Panc1 (cell line): ENCODE results near the gene NR1I3. TPM values are rescaled to one million over a fixed set of nuclear protein-coding genes. Genes with fewer than 3 reads are reported as not detected.

Experiments used
- ATAC-seq: fragments of 200-7000 bp; cut with Tn5 transposase; 2 replicates; pipeline ENCODE4 v1.9.1; 2020; ENCODE audit warnings: mild to moderate bottlenecking, moderate library complexity
- BruUV-seq: library from RNA; stranded (reverse); fragments of 400-500 nt; replicated peaks from 2 replicates; lab custom pipeline; 2021; lab: Mats Ljungman, UMichigan
- CTCF ChIA-PET: fragments of 300-600 bp; sonication (Branson Sonifier 250); formaldehyde crosslinking; loops from one replicate; lab custom pipeline; 2022; ENCODE audit warnings: antibody characterized with exemption; lab: Charles Lee
- POLR2A ChIA-PET: fragments of 300-600 bp; sonication (Branson Sonifier 250); formaldehyde crosslinking; loops from one replicate; lab custom pipeline; 2022; ENCODE audit warnings: antibody characterized with exemption; lab: Charles Lee
- DNase-seq: peaks from one replicate; pipeline ENCODE4 v3.0.0-alpha.2; 2010; ENCODE audit warnings: low read depth, low spot score
- H3K27ac ChIP-seq: 2 replicates; pipeline ENCODE4 v1.5.1; 2011; ENCODE audit warnings: mild to moderate bottlenecking, low read length, inconsistent platforms
- H3K27me3 ChIP-seq: fragments of 200-500 bp; sonication (Bioruptor generic); 2 replicates; pipeline ENCODE4 v1.6.0; 2014; ENCODE audit warnings: low read length, inconsistent platforms; ENCODE audit not compliant: control insufficient read depth, insufficient read depth
- H3K36me3 ChIP-seq: fragments of 200-500 bp; sonication (Bioruptor generic); 2 replicates; pipeline ENCODE4 v1.5.1; 2014; ENCODE audit warnings: inconsistent platforms, mild to moderate bottlenecking, low read length, moderate library complexity; ENCODE audit not compliant: control insufficient read depth, insufficient read depth
- H3K4me1 ChIP-seq: 2 replicates; pipeline ENCODE4 v1.5.1; 2011; ENCODE audit warnings: inconsistent platforms, mild to moderate bottlenecking, low read length, moderate library complexity; ENCODE audit not compliant: control insufficient read depth, insufficient read depth
- H3K4me3 ChIP-seq, 2 experiments: 2 replicates each; pipeline ENCODE4 v1.5.1; 2011 to 2012; ENCODE audit warnings: low read depth in 2 of 2, low read length in 2 of 2, mild to moderate bottlenecking in 2 of 2, inconsistent platforms in 1 of 2, moderate library complexity in 1 of 2
- H3K9me3 ChIP-seq: fragments of 200-500 bp; sonication (Bioruptor generic); 2 replicates; pipeline ENCODE4 v1.5.1; 2014; ENCODE audit warnings: low read depth, mild to moderate bottlenecking, inconsistent platforms, low read length, moderate library complexity; ENCODE audit not compliant: control insufficient read depth, insufficient read depth
- CTCF ChIP-seq: fragments of 450-650 bp; IDR thresholded peaks from 2 replicates; pipeline ENCODE4 v1.5.1; 2017; ENCODE audit warnings: mild to moderate bottlenecking
- POLR2AphosphoS5 ChIP-seq: IDR thresholded peaks from 2 replicates; pipeline ENCODE4 v1.6.1; 2012; ENCODE audit warnings: mild to moderate bottlenecking, low read depth, low read length, moderate library complexity
- REST ChIP-seq, 2 experiments: IDR thresholded peaks; 2 replicates each; pipeline ENCODE4 v1.6.1; 2011 to 2012; ENCODE audit warnings: low read depth in 2 of 2, control low read depth in 1 of 2, low read length in 1 of 2, mild to moderate bottlenecking in 1 of 2, moderate library complexity in 1 of 2; ENCODE audit not compliant: insufficient read depth in 1 of 2
- SIN3A ChIP-seq: IDR thresholded peaks from 2 replicates; pipeline ENCODE4 v1.6.1; 2012; ENCODE audit warnings: low read depth, mild to moderate bottlenecking, low read length, moderate library complexity, borderline replicate concordance; ENCODE audit not compliant: insufficient read depth
- TCF7L2 ChIP-seq: IDR thresholded peaks from 2 replicates; pipeline ENCODE4 v1.6.1; 2011; ENCODE audit warnings: mild to moderate bottlenecking, low read depth, low read length, inconsistent platforms
- in situ Hi-C: cut with HindIII; loops from 2 replicates; pipeline ENCODE4 v1.10.0; 2016; ENCODE audit warnings: low sequenced_read_pairs, low pct_unique_long_range_greater_than_20kb
- intact Hi-C: fragments of 100-400 bp; cut with micrococcal nuclease; formaldehyde crosslinking; loops from one replicate; pipeline ENCODE4 v1.10.0; 2022; ENCODE audit not compliant: unreplicated experiment
- total RNA-seq: library from RNA; stranded (reverse); gene quantifications from one replicate; pipeline ENCODE4 v1.2.1, GENCODE V29; 2021; ENCODE audit not compliant: unreplicated experiment

Gene NR1I3
- total RNA-seq, 1 experiment from 2014 or later = not detected

- TF ChIP-seq TCF7L2 (no peak), CTCF (no peak), REST (IDR thresholded peaks at IDR 0.05; ENCODE audit: insufficient read depth in 1 of 2, low read depth in 2 of 2, low read length in 1 of 2) (no peak)
- H3K27me3 ChIP-seq = no peaks in the 10 kb centered on the region
- no peak for DNase-seq
- no peak for ATAC-seq
- in situ Hi-C loops (no loop called here), intact Hi-C loops (no loop called here)
- no peaks in the 10 kb centered on the region for H3K4me1 ChIP-seq
- no peaks in the 10 kb centered on the region for H3K9me3 ChIP-seq
- H3K36me3 ChIP-seq = no peaks in the 10 kb centered on the region
- H3K4me3 ChIP-seq = no peak overlapping the region
- CTCF ChIA-PET = no interaction called here
- POLR2A ChIA-PET = no interaction called here
- H3K27ac ChIP-seq = no peak overlapping the region
- no TSS peak for BruUV-seq
Observed at GRCh38 chr1:161242313-161242712, 4.3 kb upstream of the NR1I3 start.

DNA sequence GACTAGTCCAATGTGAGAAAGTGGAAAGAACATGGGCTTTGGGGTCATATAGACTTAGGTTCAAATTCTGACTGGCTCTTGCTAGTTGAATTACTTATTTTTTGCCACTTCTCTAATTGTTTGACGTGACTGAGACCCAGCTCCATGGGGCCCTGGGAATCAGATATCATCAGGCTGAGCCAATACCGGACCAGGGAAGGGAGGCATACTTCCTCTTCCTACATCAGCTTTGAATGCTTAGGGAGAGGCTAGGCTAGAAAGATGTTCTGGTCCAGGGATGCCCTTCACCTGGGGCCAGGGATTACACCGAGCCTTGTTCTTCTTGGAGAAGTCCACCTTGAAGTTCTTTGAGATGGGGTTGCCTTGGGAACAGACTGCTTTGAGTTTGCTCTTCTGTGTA, 3.7 kb upstream of the NR1I3 start:
- TF ChIP-seq SIN3A = no peak
- TF ChIP-seq REST (IDR thresholded peaks at IDR 0.05; ENCODE audit: insufficient read depth in 1 of 2, low read depth in 2 of 2, low read length in 1 of 2) = no peak
- TF ChIP-seq TCF7L2 = no peak
- no peak for TF ChIP-seq POLR2AphosphoS5
- no peak for TF ChIP-seq CTCF
- no peak overlapping the region for H3K4me3 ChIP-seq
- no peak for DNase-seq
- CTCF ChIA-PET = no interaction called here
- no peaks in the 10 kb centered on the region for H3K27me3 ChIP-seq
- ATAC-seq = no peak
- in situ Hi-C loops = no loop called here
- no peaks in the 10 kb centered on the region for H3K9me3 ChIP-seq
- intact Hi-C loops = no loop called here
- no peaks in the 10 kb centered on the region for H3K36me3 ChIP-seq
- BruUV-seq = no TSS peak
- no peak overlapping the region for H3K27ac ChIP-seq
- POLR2A ChIA-PET = no interaction called here
- no peaks in the 10 kb centered on the region for H3K4me1 ChIP-seq
